Stomach (tissue), 9 donors: ENCODE results near the gene MUC5B. TPM values are rescaled to one million over a fixed set of nuclear protein-coding genes. Genes with fewer than 3 reads are reported as not detected.
A peak's percentile ranks its signal among the peaks of the same experiment; 100 is the strongest.

ENCODE experiments used
- DNase-seq, 2 donors: peaks; one replicate each; pipeline versions ENCODE4 v3.0.0 to v3.0.0-alpha.2; 2013 to 2019
- H3K27ac ChIP-seq, 5 donors: fragments of 200-600 bp in 4 of 5; sonication (generic) in 4 of 5; one replicate each; pipeline ENCODE4 v1.5.1; 2013 to 2019; ENCODE audit warnings: mild to moderate bottlenecking in 1 of 5, moderate library complexity in 1 of 5
- H3K27me3 ChIP-seq, 3 donors: fragments of 200-600 bp; sonication (generic); one replicate each; pipeline ENCODE4 v1.5.1; 2017 to 2019; ENCODE audit warnings: mixed run types in 1 of 3
- H3K36me3 ChIP-seq, 4 donors: fragments of 200-600 bp; sonication (generic); 1 replicate in 3 of 4; 2 replicates in 1 of 4; pipeline ENCODE4 v1.5.1; 2016 to 2019
- H3K4me1 ChIP-seq, 4 donors: fragments of 200-600 bp; sonication (generic); one replicate each; pipeline ENCODE4 v1.5.1; 2016 to 2019
- H3K4me3 ChIP-seq, 4 donors: fragments of 200-600 bp; sonication (generic) in 3 of 4; one replicate each; pipeline ENCODE4 v1.5.1; 2016 to 2019; ENCODE audit warnings: mild to moderate bottlenecking in 1 of 4
- H3K9me3 ChIP-seq, 4 donors: fragments of 200-600 bp; sonication (generic); one replicate each; pipeline ENCODE4 v1.5.1; 2016 to 2019
- CTCF ChIP-seq, 7 experiments: fragments of 450-650 bp in 4 of 7; fragments of 200-600 bp in 3 of 7; sonication (generic) in 3 of 7; IDR thresholded peaks; one replicate each; pipeline ENCODE4 v1.5.1; 2016 to 2019; ENCODE audit warnings: antibody characterized with exemption in 7 of 7, control low read depth in 2 of 7, mild to moderate bottlenecking in 1 of 7
- EP300 ChIP-seq: sonication (generic); formaldehyde crosslinking; IDR thresholded peaks from one replicate; pipeline ENCODE4 v1.6.1; 2017; ENCODE audit warnings: antibody characterized with exemption
- POLR2A ChIP-seq, 4 donors: fragments of 450-650 bp; IDR thresholded peaks; one replicate each; pipeline ENCODE4 v1.6.1; 2016; ENCODE audit warnings: antibody characterized with exemption in 4 of 4, control low read depth in 2 of 4, mild to moderate bottlenecking in 1 of 4, moderate library complexity in 1 of 4
- POLR2AphosphoS5 ChIP-seq, 3 donors: sonication (generic); formaldehyde crosslinking; IDR thresholded peaks; one replicate each; pipeline ENCODE4 v1.6.1; 2016; ENCODE audit warnings: antibody characterized with exemption in 3 of 3
- WGBS, 5 donors: extraction: QIAGEN DNeasy Blood & Tissue Kit in 3 of 5; methylation state at CpG; one replicate each; pipeline versions ENCODE4 v1.1.5 to v1.1.7; 2013 to 2018; 5-methylcytosine and 5-hydroxymethylcytosine counted together
- intact Hi-C: fragments of 100-400 bp; cut with DNase I; formaldehyde crosslinking; loops from one replicate; pipeline ENCODE4 v1.15.1; 2023; ENCODE audit warnings: low total_unique reads
- polyA plus RNA-seq, 3 donors: library from polyadenylated mRNA; stranded (reverse); fragments of 200-250 nt; gene quantifications; one replicate each; pipeline ENCODE4 v1.2.3, GENCODE V29; 2013
- total RNA-seq, 5 donors: library from RNA; depleted of rRNA; stranded (reverse); fragments of >200 nt; gene quantifications; one replicate each; pipeline versions ENCODE4 v1.1.0 to v1.2.3, GENCODE V29; 2014 to 2016
- donor health status: healthy with polysubstance abuse.
- donor health status: Bipolar disorder and iron deficiency.
- donor health status: healthy.

MUC5B gene
- total and polyA plus RNA-seq, 8 donors: under 0.01 to 516 (median 6.6) TPM

- no peak for TF ChIP-seq EP300
- TF ChIP-seq POLR2A (IDR thresholded peaks at IDR 0.05): no peak
- TF ChIP-seq POLR2AphosphoS5 (IDR thresholded peaks at IDR 0.05): no peak
- no peak for TF ChIP-seq CTCF (IDR thresholded peaks at IDR 0.05)
- intact Hi-C loops: no loop called here
- Histone ChIP-seq H3K4me3 (no peak overlapping the region), H3K9me3 (no peaks in the 10 kb centered on the region), H3K4me1 (peaks cover 0 to 14% (median 4%) of the 10 kb centered on the region in 4 donors), H3K36me3 (peaks cover 0 to 82% (median 37%) of the 10 kb centered on the region in 4 donors), H3K27me3 (peaks cover 5 to 81% (median 5%) of the 10 kb centered on the region in 3 donors), H3K27ac (no peak overlapping the region)
- no peak for DNase-seq
- WGBS, 5 donors: 76 to 84% (median 81%) methylated on average over 16 to 33 of the region's 33 CpGs
These were observed 24.8 kb upstream of the MUC5B start for GRCh38 chr11:1197886-1198560.

DNA sequence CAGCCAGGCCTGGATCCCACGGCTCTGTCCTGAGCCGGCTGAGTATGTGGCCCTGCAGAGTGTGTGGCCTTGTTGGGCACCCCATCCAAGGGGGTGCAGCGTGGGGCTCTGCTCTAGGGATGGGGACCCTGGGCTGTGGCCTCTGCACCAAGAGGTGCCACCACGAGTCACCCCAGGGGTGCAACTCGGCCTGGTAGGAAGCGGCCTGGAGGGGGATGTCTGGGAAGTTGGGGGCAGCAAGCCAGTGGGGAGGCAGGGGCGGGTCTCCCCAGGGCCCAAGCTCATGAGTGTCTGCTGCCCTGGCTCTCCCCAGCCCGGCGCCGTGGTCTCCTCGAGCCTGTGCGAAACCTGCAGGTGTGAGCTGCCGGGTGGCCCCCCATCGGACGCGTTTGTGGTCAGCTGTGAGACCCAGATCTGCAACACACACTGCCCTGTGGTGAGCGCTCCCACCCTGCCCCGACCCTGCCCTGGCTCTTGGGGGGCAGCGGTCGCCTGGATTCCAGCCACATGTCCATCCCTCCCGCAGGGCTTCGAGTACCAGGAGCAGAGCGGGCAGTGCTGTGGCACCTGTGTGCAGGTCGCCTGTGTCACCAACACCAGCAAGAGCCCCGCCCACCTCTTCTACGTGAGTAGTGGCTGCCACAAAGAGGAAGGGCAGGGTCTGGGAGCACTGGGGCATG lies 24.2 kb upstream of the MUC5B start:
- intact Hi-C loops: no loop called here
- TF ChIP-seq POLR2A (IDR thresholded peaks at IDR 0.05): no peak
- TF ChIP-seq EP300: no peak
- TF ChIP-seq POLR2AphosphoS5 (IDR thresholded peaks at IDR 0.05): no peak
- H3K9me3 ChIP-seq: no peaks in the 10 kb centered on the region
- H3K27ac ChIP-seq: no peak overlapping the region
- H3K4me1 ChIP-seq: peaks cover 0 to 17% (median 10%) of the 10 kb centered on the region in 4 donors
- H3K36me3 ChIP-seq: peaks cover 0 to 75% (median 34%) of the 10 kb centered on the region in 4 donors
- 71 to 82% (median 78%) methylated on average over 14 to 26 of the region's 26 CpGs for WGBS, 5 donors
- H3K27me3 ChIP-seq: peaks cover 5 to 81% (median 5%) of the 10 kb centered on the region in 3 donors
- no peak overlapping the region for H3K4me3 ChIP-seq
- peak; percentile 27 to 40 for DNase-seq

- WGBS, 5 donors: 68 to 78% (median 73%) methylated on average over 16 to 27 of the region's 27 CpGs
- TF ChIP-seq POLR2A (IDR thresholded peaks at IDR 0.05) (no peak), POLR2AphosphoS5 (IDR thresholded peaks at IDR 0.05) (no peak), CTCF (IDR thresholded peaks at IDR 0.05) (no peak)
- H3K27me3 ChIP-seq: peaks cover 5 to 84% (median 10%) of the 10 kb centered on the region in 3 donors
- H3K4me3 ChIP-seq: no peak overlapping the region
- peaks cover 0 to 17% (median 11%) of the 10 kb centered on the region in 4 donors for H3K4me1 ChIP-seq
- H3K36me3 ChIP-seq: peaks cover 0 to 69% (median 31%) of the 10 kb centered on the region in 4 donors
- H3K27ac ChIP-seq: no peak overlapping the region
- no peaks in the 10 kb centered on the region for H3K9me3 ChIP-seq
- DNase-seq: peak in 1 of 2 donors; percentile 25
- intact Hi-C loops: no loop called here
These were observed 23.6 kb upstream of the MUC5B start for GRCh38 chr11:1199241-1199750.

- H3K27ac ChIP-seq: no peak overlapping the region
- intact Hi-C loops: no loop called here
- H3K36me3 ChIP-seq: peaks cover 0 to 62% (median 28%) of the 10 kb centered on the region in 4 donors
- H3K27me3 ChIP-seq: peaks cover 5 to 88% (median 11%) of the 10 kb centered on the region in 3 donors
- H3K4me3 ChIP-seq: no peak overlapping the region
- TF ChIP-seq EP300 (no peak), CTCF (IDR thresholded peaks at IDR 0.05) (no peak), POLR2A (IDR thresholded peaks at IDR 0.05) (no peak), POLR2AphosphoS5 (IDR thresholded peaks at IDR 0.05) (no peak)
- peak in 1 of 2 donors; percentile 40 for DNase-seq
- H3K9me3 ChIP-seq: no peaks in the 10 kb centered on the region
- 61 to 79% (median 75%) methylated on average over 34 to 47 of the region's 47 CpGs for WGBS, 5 donors
- peaks cover 0 to 17% (median 11%) of the 10 kb centered on the region in 4 donors for H3K4me1 ChIP-seq
These were observed 22.9 kb upstream of the MUC5B start for GRCh38 chr11:1199751-1200610.
